Measurements from ENCODE around the gene S100A5.

The S100A5 gene

GRCh38 chr1:153547560-153548551 is 7.1 kb upstream of the S100A5 start:
- no peak for DNase-seq (ENCODE audit: low spot score)

- no peak for DNase-seq (ENCODE audit: low spot score)
These were observed 6.2 kb upstream of the S100A5 start for GRCh38 chr1:153546796-153547559.

- DNase-seq (ENCODE audit: low spot score): no peak
These were observed 5.6 kb upstream of the S100A5 start for GRCh38 chr1:153546371-153546770.

- DNase-seq (ENCODE audit: low spot score): peak; percentile 76
These were observed 4.6 kb upstream of the S100A5 start, which contains the start of gene S100A4 for GRCh38 chr1:153545067-153546055. S100A4 (minus strand) TSS chr1:153545806; CDS start chr1:153544794, 1,012 bp downstream.

- DNase-seq (ENCODE audit: low spot score): no peak
These were observed 3.8 kb upstream of the S100A5 start for GRCh38 chr1:153544453-153545066.

- no peak for DNase-seq (ENCODE audit: low spot score)
These were observed 3.0 kb upstream of the S100A5 start for GRCh38 chr1:153543736-153544135.

- no peak for DNase-seq (ENCODE audit: low spot score)
These were observed 2.4 kb upstream of the S100A5 start for GRCh38 chr1:153542956-153543711.

GRCh38 chr1:153541641-153542590 is 1.2 kb upstream of the S100A5 start:
- DNase-seq (ENCODE audit: low spot score): no peak

GRCh38 chr1:153539395-153540093 is 1.2 kb downstream of the S100A5 start:
- no peak for DNase-seq (ENCODE audit: low spot score)

- DNase-seq (ENCODE audit: low spot score): no peak
These were observed 2.4 kb downstream of the S100A5 start for GRCh38 chr1:153538315-153538821.

- DNase-seq (ENCODE audit: low spot score): no peak
These were observed 3.4 kb downstream of the S100A5 start for GRCh38 chr1:153537376-153537730.

- no peak for DNase-seq (ENCODE audit: low spot score)
These were observed 3.9 kb downstream of the S100A5 start for GRCh38 chr1:153536671-153537375.

GRCh38 chr1:153536012-153536670 is 4.6 kb downstream of the S100A5 start:
- peak; percentile 64 for DNase-seq (ENCODE audit: low spot score)

- DNase-seq (ENCODE audit: low spot score): peak; percentile 44
These were observed 5.3 kb downstream of the S100A5 start, which contains the start of gene S100A6 for GRCh38 chr1:153535242-153536011. S100A6 (minus strand) TSS chr1:153535991; CDS start chr1:153535339, 652 bp downstream.

- no peak for DNase-seq (ENCODE audit: low spot score)
These were observed 5.9 kb downstream of the S100A5 start for GRCh38 chr1:153534925-153535241.

- no peak for DNase-seq (ENCODE audit: low spot score)
These were observed 6.4 kb downstream of the S100A5 start for GRCh38 chr1:153534226-153534924.
